Adrenal gland (tissue), 5 donors: ENCODE measurements around the gene NOP56.

Experiments used
- CTCF ChIP-seq, 6 experiments: fragments of 450-650 bp in 4 of 6; fragments of 200-600 bp in 2 of 6; sonication (generic) in 1 of 6; IDR thresholded peaks; 1 replicate in 5 of 6; 2 replicates in 1 of 6; pipeline versions ENCODE4 v1.5.1 to v1.8.0; 2016 to 2021; ENCODE audit warnings: antibody characterized with exemption in 6 of 6, mild to moderate bottlenecking in 2 of 6, moderate library complexity in 1 of 6
- POLR2A ChIP-seq, 2 donors: fragments of 450-650 bp; IDR thresholded peaks; one replicate each; pipeline ENCODE4 v1.6.1; 2017; ENCODE audit warnings: antibody characterized with exemption in 2 of 2, mild to moderate bottlenecking in 2 of 2, moderate library complexity in 1 of 2
- donor health status: DM: no; HTN: no; CAD: no.

- no peak for TF ChIP-seq CTCF (IDR thresholded peaks at IDR 0.05)
- TF ChIP-seq POLR2A (IDR thresholded peaks at IDR 0.05), result no peak
Measured at GRCh38 chr20:2616634-2617033, 35.8 kb upstream of the NOP56 start.
